ENCODE results near the gene RGS1. TPM values are rescaled to one million over a fixed set of nuclear protein-coding genes. Genes with fewer than 3 reads are reported as not detected.

The RGS1 gene
- total RNA-seq, 1 experiment from 2014 or later: not detected

DNA sequence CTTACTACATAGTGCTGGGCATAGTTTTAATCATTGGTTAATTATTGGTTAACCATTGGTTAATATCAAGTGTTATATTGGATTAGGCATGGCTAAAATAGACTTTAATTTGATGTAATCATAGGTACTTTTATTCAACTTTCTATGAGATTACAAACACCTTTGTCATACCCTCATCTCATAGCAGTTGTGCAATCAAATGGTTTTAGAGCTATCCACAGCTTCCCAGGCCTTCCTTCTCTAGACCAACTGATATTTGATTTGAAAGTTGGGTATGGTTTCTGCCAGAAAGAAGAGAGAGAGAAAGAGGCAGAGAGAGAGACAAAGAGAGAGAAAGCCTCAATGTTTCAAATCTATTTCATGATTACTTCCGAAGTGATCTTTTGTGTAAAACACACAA lies 9.6 kb upstream of the RGS1 start:
- CTCF ChIA-PET: no interaction called here
- intact Hi-C loops (cut with micrococcal nuclease): no loop called here

DNA sequence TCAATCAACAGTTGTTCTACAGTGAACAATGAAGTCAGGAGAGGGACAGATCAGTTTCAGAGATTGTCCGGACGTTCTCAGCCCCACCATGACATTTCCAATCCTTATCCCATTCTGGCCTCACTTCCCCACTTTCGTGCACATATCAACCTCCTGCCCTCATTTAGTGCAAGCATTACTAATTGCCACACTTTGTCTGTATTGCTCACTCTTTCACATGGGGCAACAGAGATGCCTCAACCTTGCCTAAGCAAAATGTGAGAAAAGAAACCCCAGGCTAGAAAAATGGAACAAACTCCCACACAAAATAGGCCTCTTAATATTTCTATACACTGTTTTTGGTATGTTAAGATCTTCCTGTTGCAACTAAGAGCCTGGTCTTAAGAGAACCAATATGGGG lies 8.9 kb upstream of the RGS1 start:
- TF ChIP-seq RAD21 (IDR thresholded peaks at IDR 0.05; ENCODE audit: low read depth): no peak
- TF ChIP-seq, protein P1, sequence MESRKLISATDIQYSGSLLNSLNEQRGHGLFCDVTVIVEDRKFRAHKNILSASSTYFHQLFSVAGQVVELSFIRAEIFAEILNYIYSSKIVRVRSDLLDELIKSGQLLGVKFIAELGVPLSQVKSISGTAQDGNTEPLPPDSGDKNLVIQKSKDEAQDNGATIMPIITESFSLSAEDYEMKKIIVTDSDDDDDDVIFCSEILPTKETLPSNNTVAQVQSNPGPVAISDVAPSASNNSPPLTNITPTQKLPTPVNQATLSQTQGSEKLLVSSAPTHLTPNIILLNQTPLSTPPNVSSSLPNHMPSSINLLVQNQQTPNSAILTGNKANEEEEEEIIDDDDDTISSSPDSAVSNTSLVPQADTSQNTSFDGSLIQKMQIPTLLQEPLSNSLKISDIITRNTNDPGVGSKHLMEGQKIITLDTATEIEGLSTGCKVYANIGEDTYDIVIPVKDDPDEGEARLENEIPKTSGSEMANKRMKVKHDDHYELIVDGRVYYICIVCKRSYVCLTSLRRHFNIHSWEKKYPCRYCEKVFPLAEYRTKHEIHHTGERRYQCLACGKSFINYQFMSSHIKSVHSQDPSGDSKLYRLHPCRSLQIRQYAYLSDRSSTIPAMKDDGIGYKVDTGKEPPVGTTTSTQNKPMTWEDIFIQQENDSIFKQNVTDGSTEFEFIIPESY (IDR thresholded peaks at IDR 0.05; ENCODE audit: extremely low read depth, insufficient replicate concordance, low read length): no peak
- Histone ChIP-seq H3K9me2 (ENCODE audit: insufficient read depth) (no peaks in the 10 kb centered on the region), H3K4me2 (ENCODE audit: low read length) (no peak overlapping the region), H3K36me3 (ENCODE audit: control insufficient read depth in 1 of 2, insufficient read depth in 2 of 2, low read length in 2 of 2) (no peaks in the 10 kb centered on the region), H3K9me3 (ENCODE audit: control insufficient read depth in 1 of 2, insufficient read depth in 1 of 2, low read depth in 1 of 2, low read length in 2 of 2) (no peaks in the 10 kb centered on the region), H3K79me2 (ENCODE audit: insufficient read depth, low read length) (no peaks in the 10 kb centered on the region), H3K9ac (ENCODE audit: low read length) (no peak overlapping the region), H3K4me3 (replicated peaks in 1 of 2; ENCODE audit: low read depth in 1 of 2, low read length in 2 of 2) (no peak overlapping the region), H3K27ac (ENCODE audit: low read depth, low read length) (no peak overlapping the region), H3K4me1 (ENCODE audit: control insufficient read depth in 1 of 2, insufficient read depth in 2 of 2, low read length in 2 of 2) (no peaks in the 10 kb centered on the region), H4K20me1 (ENCODE audit: insufficient read depth) (no peaks in the 10 kb centered on the region), H3K27me3 (ENCODE audit: insufficient read depth, low read length) (no peaks in the 10 kb centered on the region), H2AFZ (ENCODE audit: low read depth, low read length, poor library complexity, severe bottlenecking) (no peak overlapping the region)
- ChIA-PET POLR2A (no interaction called here), RAD21 (ENCODE audit: low non-redundant PET in 1 of 2, low total read pairs in 2 of 2, uncharacterized antibody in 2 of 2, unreplicated experiment in 2 of 2) (no interaction called here), CTCF (no interaction called here)
- intact Hi-C loops (cut with micrococcal nuclease): no loop called here
- no TSS peak for BruUV-seq (replicated peaks)
- DNase-seq (ENCODE audit: low read depth, low spot score) (no peak), ATAC-seq (no peak)

More for the DNA sequence above, 9.6 kb upstream of the RGS1 start:
- BruUV-seq (replicated peaks): no TSS peak
- Histone ChIP-seq H3K4me2 (ENCODE audit: low read length) (no peak overlapping the region), H3K4me3 (replicated peaks in 1 of 2; ENCODE audit: low read depth in 1 of 2, low read length in 2 of 2) (no peak overlapping the region), H4K20me1 (ENCODE audit: insufficient read depth) (no peaks in the 10 kb centered on the region), H3K9ac (ENCODE audit: low read length) (no peak overlapping the region), H3K27me3 (ENCODE audit: insufficient read depth, low read length) (no peaks in the 10 kb centered on the region), H3K9me2 (ENCODE audit: insufficient read depth) (no peaks in the 10 kb centered on the region), H2AFZ (ENCODE audit: low read depth, low read length, poor library complexity, severe bottlenecking) (no peak overlapping the region), H3K9me3 (ENCODE audit: control insufficient read depth in 1 of 2, insufficient read depth in 1 of 2, low read depth in 1 of 2, low read length in 2 of 2) (no peaks in the 10 kb centered on the region), H3K4me1 (ENCODE audit: control insufficient read depth in 1 of 2, insufficient read depth in 2 of 2, low read length in 2 of 2) (no peaks in the 10 kb centered on the region; a peak in 1 of 4 replicates), H3K79me2 (ENCODE audit: insufficient read depth, low read length) (no peaks in the 10 kb centered on the region), H3K36me3 (ENCODE audit: control insufficient read depth in 1 of 2, insufficient read depth in 2 of 2, low read length in 2 of 2) (no peaks in the 10 kb centered on the region), H3K27ac (ENCODE audit: low read depth, low read length) (no peak overlapping the region)
- no peak for ATAC-seq
- DNase-seq (ENCODE audit: low read depth, low spot score): no peak
- TF ChIP-seq RAD21 (IDR thresholded peaks at IDR 0.05; ENCODE audit: low read depth) (no peak), FOSL1 (IDR thresholded peaks at IDR 0.05; ENCODE audit: low read depth) (no peak), CEBPB (IDR thresholded peaks at IDR 0.05; ENCODE audit: low read depth) (no peak), ZFX (IDR thresholded peaks at IDR 0.05) (no peak), EGR1 (IDR thresholded peaks at IDR 0.05; ENCODE audit: low read depth) (no peak), ZNF274 (IDR thresholded peaks at IDR 0.05; ENCODE audit: low read depth, low read length) (no peak), YY1 (IDR thresholded peaks at IDR 0.05; ENCODE audit: extremely low read depth, insufficient replicate concordance, low read depth, low read length) (no peak), SP1 (IDR thresholded peaks at IDR 0.05; ENCODE audit: low read depth) (no peak), CBX3 (IDR thresholded peaks at IDR 0.05; ENCODE audit: low read depth) (no peak), TCF7L2 (IDR thresholded peaks at IDR 0.05; ENCODE audit: borderline replicate concordance, extremely low read depth, insufficient read depth, insufficient read length) (no peak)
- TF ChIP-seq, protein P2, sequence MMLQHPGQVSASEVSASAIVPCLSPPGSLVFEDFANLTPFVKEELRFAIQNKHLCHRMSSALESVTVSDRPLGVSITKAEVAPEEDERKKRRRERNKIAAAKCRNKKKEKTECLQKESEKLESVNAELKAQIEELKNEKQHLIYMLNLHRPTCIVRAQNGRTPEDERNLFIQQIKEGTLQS (IDR thresholded peaks at IDR 0.05): no peak
- TF ChIP-seq, protein P3, sequence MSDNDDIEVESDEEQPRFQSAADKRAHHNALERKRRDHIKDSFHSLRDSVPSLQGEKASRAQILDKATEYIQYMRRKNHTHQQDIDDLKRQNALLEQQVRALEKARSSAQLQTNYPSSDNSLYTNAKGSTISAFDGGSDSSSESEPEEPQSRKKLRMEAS (IDR thresholded peaks at IDR 0.05): no peak
- ChIA-PET RAD21 (ENCODE audit: low non-redundant PET in 1 of 2, low total read pairs in 2 of 2, uncharacterized antibody in 2 of 2, unreplicated experiment in 2 of 2) (no interaction called here), POLR2A (no interaction called here)

Data from HCT116 (cell line).